ENCODE measurements around the gene BCL6B. TPM values are rescaled to one million over a fixed set of nuclear protein-coding genes. Genes with fewer than 3 reads are reported as not detected.

Gene BCL6B
- polyA plus RNA-seq, 3 donors = 0.06 TPM; not detected in 2

- peaks cover 26 to 35% (median 33%) of the 10 kb centered on the region in 3 donors for H3K27me3 Mint-ChIP-seq (ENCODE audit: low read depth in 3 of 3)
- under 1% methylated on average over 46 of the region's 53 CpGs for WGBS (ENCODE audit: insufficient coverage)
These were observed 664 bp upstream of the BCL6B start for GRCh38 chr17:7021993-7022778.

More at GRCh38 chr17:7021993-7022778, 664 bp upstream of the BCL6B start:
- Histone ChIP-seq H3K9me3 (replicated peaks in 1 of 2; ENCODE audit: control insufficient read depth in 1 of 2, insufficient read depth in 1 of 2, low read length in 2 of 2) (peaks cover 0 to 3% of the 10 kb centered on the region in 2 donors), H2AFZ (ENCODE audit: insufficient read depth, low read depth, low read length, poor library complexity, severe bottlenecking) (peak overlapping the region; percentile 80), H3K9ac (ENCODE audit: insufficient read depth, low read length, poor library complexity, severe bottlenecking) (peak overlapping the region; percentile 27), H3K27me3 (ENCODE audit: control insufficient read depth in 2 of 2, insufficient read depth in 2 of 2, low read length in 2 of 2) (peaks cover 0 to 25% of the 10 kb centered on the region in 2 donors), H3K4me1 (ENCODE audit: control insufficient read depth in 1 of 2, insufficient read depth in 2 of 2, low read length in 2 of 2) (peaks cover 24 to 36% of the 10 kb centered on the region in 2 donors), H3K4me2 (replicated peaks; ENCODE audit: extremely low read depth, low read length, poor library complexity, severe bottlenecking) (peak overlapping the region; percentile 77), H4K20me1 (ENCODE audit: insufficient read depth, low read length) (no peaks in the 10 kb centered on the region), H3K36me3 (replicated peaks in 1 of 2; ENCODE audit: control insufficient read depth in 1 of 2, insufficient read depth in 2 of 2, low read length in 2 of 2) (peaks cover 4% of the 10 kb centered on the region in 2 donors), H3K27ac (ENCODE audit: low read depth in 1 of 2, low read length in 2 of 2) (no peak overlapping the region), H3K4me3 (replicated peaks in 1 of 3; ENCODE audit: low read depth in 2 of 3, low read length in 3 of 3) (peak overlapping the region in 2 of 3 experiments; percentile 19 to 68), H3K79me2 (ENCODE audit: insufficient read depth, low read length) (no peaks in the 10 kb centered on the region)
- Mint-ChIP-seq H3K4me1 (peaks cover 38% of the 10 kb centered on the region), H3K9me3 (peaks cover 0 to 6% (median 0%) of the 10 kb centered on the region in 7 donors), H3K27ac (peak overlapping the region in 5 of 7 donors; percentile 26 to 84 (median 75)), H3K4me3 (peak overlapping the region; percentile 78 to 91), H3K36me3 (peaks cover 8% of the 10 kb centered on the region in 2 donors)
- intact Hi-C loops (cut with micrococcal nuclease) = loop anchor here (5.0 kb wide), 1 partner anchor 110 kb away; no protein-coding TSS in a partner anchor
- TF ChIP-seq CTCF (IDR thresholded peaks at IDR 0.05) = peak; percentile 98
- DNase-seq = peak; percentile 74 to 79 (median 77)
